ENCODE results near the gene CFAP99.

Gene CFAP99

DNA sequence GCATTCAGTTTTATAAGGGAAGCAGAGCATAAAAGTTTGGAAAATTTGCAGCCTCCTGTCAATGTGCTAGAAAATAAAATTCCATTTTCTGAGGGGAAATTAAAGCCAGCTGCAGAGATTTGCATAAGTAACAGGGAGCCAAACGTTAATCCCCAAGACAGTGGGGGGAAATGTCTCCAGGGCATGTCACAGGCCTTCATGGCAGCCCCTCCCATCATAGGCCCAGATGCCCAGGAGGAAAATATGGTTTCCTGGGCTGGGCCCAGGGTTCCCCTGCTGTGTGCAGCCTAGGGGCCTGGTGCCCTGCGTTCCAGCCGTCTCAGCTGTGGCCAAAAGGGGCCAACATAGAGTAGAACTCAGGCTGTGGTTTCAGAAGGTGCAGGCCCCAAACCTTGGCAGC lies 59.5 kb downstream of the CFAP99 start:
- no peak for DNase-seq

DNA sequence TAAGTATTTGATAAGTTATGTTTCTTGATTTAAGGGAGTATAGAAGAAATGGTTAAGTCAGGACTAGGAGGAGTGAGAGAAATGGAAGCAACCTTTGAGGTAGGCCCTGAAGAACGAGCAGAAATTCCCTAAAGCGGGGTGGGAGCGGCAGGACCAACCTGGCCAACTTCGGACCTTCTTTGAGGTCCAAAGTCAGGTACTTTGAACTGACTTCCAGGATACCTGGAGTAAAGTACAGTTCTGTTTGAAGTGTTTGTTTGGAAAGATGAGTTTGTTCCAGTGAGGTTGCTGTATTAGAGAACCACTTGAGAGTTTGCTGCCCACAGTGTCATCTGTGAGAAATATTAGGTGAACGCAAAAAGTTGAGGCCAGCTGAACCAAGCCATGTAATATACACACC lies 61.9 kb downstream of the CFAP99 start:
- no peak for DNase-seq

DNA sequence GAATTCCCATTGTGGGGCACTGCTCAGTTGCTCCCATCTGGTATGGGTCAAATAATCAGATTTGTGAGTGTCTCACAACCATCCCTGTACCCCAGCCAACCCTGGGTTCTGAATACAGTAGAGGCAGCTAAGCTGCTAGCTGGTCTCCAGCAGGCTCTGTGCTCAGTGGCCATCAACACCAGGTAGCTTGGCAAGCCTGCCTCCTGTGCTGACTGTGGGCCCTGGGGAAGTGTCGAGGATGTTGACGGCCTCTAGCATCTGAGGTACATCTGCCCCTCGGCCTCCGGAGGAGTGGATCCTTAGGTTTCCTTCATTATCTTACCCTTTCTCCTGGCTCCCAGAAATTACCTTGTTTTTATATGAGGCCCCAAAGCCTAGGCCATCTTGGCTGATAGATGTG lies 63.4 kb downstream of the CFAP99 start:
- no peak for DNase-seq

DNA sequence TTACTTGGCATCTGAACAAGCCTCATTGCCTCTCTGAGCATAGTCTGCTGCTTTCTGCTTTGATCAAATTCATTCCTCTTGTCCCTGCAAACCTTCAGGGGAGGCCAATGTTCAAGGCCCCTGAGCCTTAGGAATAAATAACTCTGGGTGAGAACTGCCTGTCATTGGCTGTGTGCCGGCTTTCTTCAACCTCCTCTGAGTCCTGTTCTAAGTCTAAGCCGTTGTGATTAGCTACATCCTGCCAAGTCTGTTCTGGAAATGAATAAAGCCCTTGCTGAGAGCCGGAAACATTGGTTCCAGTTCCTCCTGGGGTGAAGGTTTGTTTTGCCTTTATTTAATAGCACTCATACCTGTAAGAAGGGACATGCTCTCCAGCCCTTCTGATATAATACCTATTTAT lies 63.9 kb downstream of the CFAP99 start:
- no peak for DNase-seq

DNA sequence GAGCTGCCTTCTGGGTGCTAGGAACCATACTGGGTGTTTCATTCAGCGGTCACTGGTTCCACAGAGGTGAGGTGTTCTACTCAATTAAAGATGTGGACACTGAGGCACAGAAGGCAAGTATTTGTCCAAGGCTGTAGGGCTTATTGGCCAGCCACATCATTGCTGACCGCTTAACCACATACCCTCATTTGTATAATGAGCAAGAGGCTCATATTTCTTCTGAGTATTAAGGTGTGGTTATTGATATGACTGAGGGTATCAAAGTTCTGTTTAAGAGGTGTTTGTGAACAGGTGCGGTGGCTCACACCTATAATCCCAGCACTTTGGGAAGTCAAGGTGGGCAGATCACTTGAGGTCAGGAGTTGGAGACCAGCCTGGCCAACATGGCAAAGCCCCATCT lies 64.5 kb downstream of the CFAP99 start:
- no peak for DNase-seq

DNA sequence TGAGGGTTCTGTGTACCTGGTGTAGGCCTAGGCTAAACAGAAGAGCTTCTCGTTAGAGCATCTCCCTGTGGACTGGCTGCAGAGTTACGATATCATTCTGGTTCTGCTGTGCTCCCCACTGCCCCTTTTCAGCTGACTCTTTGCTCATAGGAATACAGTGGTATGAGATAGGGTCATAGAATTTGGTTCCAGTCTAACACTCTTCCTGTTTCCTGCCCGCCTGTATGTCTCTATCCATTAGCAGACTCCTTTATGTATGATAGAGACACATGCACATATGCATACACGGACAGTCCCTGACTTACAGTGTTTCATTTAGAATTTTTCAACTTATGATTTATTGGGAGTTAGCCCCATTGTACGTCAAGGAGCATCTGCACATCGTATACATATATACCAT lies 65.4 kb downstream of the CFAP99 start:
- no peak for DNase-seq

DNA sequence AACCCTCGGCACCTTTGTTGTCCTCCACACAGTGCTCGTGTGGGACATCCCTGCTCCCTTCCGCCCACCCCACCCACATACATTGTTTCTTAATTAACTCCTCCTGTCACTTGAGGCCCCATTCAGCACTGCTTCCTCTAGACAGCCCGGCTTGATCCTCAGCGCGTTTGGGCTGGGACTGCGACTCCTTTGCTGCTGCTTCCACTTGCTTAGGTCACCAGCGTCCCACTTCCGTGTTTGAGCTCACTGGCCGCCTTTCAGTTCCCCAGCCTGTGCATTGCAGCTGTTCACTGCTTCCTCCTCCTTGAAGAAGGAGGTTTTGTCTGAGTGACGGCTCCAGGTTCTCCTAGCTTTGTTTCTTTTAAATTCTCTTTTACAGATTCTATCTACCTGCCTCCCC lies 66.2 kb downstream of the CFAP99 start:
- DNase-seq, result peak; percentile 38

DNA sequence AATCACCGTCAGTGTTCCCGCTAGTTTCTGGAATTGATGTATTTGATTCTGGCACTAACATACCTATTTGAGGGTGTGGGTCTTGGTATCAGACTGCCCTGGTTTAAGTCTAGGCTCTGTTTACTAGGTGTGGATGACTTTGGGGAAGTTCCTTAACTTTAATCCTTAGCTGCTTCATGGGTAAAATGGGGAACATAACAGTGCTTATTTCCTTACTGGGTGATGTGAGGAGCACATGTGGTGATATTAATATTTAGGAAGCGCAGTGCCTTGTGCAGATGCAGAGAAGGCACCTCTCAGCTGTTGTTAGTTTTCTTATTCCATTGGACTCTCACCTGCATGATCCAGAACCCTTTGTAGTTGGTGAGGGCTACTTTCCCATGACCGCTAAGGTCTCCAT lies 67.2 kb downstream of the CFAP99 start:
- DNase-seq, result no peak

DNA sequence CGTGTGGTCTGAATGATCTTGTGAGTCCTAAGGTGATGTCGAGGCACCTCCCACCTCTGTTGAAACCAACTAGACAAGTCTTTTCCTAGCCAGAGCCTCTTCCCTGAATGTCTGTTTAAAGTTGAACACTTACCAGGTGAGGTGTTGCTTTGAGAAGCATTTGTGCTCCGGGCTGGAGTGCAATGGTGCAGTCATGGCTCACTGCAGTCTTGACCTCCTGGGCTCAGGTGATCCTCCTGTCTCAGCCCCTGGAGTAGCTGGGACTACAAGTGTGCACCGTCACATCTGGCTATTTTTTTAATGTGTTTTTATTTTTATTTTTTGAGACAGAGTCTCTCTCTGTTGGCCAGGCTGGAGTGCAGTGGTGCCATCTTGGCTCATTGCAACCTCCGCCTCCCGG lies 68.2 kb downstream of the CFAP99 start:
- no peak for DNase-seq

DNA sequence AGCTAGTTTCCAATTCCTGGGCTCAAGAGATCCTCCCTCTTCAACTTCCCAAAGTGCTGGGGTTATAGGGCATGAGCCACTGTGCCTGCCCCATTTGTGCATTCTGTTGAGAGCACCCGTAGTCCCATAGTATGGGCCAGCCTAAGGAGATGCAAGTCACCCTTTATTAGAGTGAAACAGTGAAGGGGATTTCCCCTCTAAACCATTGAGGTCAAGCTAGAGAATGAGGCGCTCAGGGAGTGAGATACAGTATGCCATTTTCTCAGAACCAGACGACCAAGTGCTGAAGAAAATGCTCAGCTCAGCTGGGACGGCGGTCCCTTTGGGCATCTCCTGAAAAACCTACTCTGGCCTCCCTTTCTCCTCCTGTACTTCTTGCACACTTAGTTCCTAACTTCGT lies 68.9 kb downstream of the CFAP99 start:
- DNase-seq, result no peak

DNA sequence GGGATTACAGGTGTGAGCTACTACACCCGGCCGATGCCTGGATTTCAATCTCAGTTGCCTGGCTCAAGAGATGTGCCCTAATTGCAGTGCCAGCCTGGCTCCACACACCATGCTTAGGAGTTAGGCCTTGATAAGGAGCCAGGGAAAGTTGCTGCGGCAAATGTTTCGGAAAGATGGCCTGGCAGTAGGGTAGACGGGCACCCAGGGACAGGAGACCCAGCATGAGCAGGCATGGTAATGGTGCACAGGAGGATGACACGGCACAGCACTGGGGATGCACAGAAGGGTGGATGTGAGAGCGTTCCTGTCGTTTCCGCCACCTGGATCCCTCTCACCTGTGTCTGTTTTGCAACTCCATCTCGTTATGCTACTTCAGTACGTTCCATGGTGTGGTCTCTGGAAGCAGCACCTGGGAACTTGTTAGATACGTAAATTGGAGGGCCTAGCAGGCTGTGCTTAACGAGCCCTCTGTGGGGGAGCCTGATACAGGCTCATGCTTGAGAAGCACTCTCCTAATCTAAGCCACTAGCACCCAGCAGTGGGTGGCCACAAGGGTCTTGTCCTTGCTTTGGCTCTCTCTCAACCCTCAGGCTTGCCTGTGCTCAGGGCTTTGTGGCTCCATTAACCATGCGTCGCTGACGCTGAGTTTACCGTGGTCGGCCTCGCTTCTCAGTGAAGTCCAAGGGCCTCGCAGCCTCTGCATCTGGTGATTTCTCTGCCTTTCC lies 70.5 kb downstream of the CFAP99 start:
- no peak for DNase-seq

DNA sequence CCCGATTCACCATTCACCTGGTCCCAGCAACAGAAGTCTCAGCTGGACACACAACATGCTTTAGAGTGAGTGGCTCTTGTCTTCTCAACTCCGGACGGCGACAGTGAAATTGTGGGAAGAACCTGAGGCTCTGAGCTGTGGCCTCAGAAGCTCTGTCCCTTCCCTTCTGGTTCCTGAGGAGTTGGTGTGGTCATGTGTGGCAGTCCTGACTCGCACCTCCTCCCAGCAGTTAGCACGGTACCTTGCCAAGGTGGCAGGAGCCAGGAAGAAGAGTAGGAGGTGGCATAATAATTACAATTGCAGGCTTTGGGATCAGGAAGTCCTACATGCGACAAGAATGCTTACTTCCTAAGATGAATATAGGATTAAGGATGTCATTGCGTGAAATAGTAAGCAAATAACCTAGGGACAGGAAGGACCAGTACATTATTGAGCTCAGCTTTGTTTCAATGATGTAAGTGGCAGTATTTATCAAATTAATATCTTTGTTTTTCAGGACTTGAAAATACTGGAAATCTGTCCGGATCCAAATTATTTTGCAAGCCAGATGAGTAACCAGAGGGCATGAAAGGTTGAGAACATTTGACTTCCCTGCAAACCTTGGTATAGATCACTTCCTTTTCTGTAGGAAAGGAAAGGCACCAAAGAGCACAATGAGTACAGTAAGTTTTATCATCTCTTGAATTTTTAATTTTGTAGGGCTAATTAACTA lies 71.2 kb downstream of the CFAP99 start:
- DNase-seq, result no peak

DNA sequence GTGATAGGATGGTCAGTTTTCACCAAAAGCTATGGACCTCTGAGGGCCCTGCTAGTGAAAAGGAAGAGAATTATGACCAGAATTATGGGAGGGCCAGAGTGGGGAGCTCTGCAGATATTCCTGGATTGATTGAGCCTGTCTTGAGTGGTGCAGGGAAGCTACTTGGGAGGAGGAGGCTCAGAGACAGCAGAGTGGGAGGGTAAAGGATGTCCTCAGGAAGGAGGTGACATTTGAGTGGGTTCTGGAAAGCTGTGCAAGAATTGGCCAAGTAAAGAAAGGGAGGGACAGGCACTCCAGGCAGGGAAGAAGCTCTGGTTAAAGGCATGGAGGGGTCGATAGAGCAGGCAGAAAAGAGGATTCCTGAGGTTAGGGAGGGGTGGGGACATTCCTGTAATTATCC lies 74.2 kb downstream of the CFAP99 start:
- no peak for DNase-seq

DNA sequence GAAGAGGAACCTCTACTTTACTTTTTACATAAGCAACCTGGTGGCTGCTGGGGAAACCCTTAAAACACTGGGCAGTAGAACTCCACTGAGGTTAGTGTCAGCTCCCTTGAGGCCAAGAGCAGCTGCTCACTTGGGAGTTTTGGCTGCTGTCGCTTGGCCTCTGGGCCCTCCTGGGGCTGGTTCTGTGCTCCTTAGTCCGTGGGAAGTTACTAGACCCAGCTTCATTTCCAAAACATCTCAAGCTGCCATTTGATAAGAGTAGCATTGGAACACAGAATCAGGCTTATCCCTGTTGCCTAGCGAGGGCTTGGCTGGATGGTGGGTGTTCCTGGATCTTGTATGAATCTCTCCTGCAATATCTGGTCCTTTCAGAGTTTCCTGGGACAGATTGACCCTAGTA lies 76.2 kb downstream of the CFAP99 start:
- DNase-seq, result no peak

DNA sequence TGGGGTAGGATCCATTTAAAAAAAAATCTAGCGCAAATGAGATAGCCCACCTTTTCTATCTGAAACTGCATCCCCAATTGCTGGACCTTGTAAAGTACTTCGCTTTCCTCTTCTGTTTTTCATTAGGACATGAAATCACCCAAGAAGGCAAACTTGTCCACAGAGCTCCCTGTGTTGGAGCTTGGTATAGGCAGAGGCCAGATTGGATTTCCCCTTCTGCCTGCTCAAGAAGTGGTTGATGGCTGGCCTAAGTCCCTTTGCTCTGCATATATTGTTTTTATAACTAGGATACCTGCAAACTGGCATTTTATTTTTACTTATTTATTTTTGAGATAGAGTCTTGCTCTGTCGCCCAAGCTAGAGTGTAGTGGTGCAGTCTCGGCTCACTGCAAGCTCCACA lies 78.6 kb downstream of the CFAP99 start:
- DNase-seq, result no peak

DNA sequence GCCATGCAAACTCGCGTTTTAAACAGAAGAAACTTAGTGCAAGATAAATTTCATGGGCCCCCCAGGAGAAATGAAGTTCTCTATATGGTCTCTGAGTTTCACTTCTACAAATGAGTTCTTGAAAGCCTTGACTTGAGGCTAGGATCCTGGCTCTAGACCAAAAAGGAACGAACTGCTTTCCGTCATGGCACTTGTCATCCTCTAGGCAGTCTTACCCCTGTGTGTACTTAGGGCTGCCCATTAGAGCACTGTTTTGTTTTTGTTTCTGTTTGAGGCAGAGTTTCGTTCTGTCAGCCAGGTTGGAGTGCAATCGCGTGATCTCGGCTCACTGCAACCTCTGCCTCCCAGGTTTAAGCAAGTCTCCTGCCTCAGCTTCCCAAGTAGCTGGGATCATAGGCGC lies 79.2 kb downstream of the CFAP99 start:
- no peak for DNase-seq

DNA sequence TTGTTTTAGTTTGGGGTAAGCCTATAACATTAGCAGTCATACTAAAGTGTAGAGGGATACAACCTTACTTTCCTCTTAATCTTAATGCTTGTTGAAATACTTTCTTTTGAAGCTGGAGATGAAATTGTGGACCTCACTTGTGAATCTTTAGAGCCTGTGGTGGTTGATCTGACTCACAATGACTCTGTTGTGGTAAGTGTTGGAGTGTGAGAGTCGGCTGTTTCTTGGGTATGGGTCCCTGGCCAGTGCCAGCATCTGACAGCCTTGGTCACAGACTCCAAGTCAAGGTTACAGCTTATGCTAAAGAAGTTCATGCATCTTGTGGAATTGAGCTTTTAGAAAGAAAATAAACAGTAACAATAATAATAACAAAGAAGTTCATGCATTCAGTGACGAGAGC lies 81.8 kb downstream of the CFAP99 start:
- no peak for DNase-seq

DNA sequence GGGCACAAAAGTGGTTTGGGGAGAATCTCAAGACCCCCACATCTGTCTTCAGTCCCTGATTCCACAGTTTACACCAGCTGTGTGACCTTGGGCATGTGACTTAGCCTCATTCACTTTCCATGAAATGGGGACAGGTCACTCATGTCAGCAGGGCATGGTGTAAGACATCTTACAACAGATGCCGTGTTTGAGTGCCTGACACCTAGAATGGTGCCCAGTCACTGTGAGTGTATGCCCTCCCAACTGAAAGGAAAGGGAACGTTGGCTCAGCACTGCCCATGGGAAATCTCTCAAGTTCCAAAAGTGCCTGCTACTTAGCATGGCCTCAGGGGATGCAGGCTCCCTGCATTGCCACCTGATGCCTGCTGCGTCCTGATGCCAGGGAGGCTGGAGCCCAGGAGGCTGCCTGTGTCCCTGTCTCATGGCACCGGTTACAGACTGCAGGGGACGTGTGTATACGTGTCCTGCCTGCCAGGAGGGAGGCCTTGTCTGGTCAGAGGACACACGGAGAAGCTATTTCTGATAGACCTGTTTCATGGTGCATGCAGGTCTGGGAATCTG lies 82.4 kb downstream of the CFAP99 start:
- no peak for DNase-seq

DNA sequence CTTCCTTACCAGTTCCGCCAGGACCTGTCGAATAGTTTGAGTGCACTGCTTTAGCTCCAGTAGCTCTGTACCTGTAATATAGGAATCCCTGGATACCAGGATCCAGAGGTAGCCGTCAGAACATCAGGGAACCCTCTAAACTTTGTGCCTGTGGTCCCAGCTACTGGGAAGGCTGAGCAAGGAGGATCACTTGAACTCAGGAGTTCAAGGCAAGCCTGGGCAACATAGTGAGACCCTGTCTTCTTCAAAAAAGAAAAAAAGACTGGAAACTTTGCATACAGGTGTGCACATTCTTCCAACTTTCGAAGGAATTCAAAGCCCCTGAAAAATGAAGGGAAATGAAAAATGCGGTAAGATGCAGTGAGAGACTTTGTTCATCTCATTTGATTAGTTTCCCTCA lies 85.1 kb downstream of the CFAP99 start:
- DNase-seq, result no peak

DNA sequence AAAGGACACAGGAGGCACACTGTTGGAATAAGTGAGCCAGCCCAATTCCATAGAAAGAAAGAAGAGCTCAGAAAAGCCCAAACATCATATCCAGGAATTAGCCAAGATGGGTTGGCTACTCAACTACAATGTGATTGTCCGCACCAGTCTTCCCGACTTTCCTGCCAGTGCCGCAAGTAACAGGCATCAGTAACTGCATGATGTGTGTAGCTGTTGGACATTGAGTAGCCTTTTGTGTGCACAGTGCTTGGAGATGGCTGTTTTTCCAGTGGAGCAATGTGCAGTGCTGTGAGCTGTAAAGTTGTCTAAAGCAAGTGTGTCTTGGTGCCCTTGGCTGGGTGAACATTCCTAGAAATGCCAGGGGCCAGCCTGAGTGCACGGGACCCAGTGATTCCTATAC lies 88.5 kb downstream of the CFAP99 start:
- DNase-seq, result no peak

DNA sequence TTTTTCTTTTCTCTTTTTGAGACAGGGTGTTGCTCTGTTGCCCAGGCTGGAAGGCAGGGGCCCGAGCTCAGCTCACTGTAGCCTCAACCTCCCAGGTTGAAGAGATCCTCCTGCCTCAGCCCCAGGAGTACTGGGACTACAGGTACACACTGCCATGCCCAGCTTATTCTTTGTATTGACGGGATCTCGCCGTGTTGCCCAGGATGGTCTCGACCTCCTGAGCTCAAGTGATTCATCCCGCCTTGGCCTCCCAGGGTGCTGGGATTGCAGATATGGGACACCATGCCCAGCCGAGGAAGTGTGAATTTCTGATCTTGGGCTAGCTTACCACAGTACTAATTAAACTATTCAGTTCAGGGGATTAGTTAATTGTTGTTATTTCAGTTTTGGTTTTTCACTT lies 89.1 kb downstream of the CFAP99 start:
- DNase-seq, result no peak

DNA sequence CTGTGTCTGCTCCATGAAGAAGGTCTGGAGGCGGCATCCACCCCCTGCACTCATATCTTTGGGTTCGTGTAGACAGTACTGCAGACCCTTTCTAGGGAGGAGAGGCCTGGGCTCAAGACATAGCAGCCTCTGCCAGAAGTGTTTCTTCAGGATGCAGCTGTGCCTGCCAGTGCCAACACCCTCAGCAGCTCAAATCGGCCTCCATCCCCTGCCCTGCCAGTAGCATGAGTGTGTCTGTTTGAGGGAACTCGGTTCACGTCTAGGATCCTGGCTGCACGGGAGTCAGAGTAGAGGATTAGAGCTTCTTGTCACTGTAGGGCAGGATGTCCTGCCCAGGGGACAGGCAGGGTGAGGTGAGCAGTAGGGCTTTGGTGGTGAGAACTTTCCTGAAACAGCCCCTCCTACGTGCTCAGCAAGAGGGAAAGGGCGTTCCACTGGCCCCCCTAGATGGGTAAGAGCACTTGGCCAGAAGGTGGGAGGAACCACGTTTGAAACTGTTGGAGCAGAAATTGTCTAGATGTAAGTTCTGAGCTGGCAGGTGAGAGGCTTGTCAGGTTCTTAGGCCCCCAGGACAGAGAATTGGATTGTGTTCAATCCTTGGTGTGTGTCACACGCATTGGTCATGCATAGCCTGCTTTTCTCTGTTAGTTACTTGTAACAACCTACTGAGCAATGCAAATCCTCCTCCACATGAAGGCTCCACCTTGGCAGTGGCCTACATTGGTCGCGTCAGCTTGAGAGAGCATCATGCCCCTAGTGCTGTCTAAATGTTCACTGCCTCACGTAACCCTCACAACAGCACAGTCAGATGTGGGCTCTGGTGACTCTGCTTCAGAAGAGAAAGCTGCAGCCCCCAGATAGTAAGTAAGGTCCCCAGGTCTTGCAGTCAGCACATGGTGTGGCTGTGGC lies 91.8 kb downstream of the CFAP99 start:
- DNase-seq, result no peak

DNA sequence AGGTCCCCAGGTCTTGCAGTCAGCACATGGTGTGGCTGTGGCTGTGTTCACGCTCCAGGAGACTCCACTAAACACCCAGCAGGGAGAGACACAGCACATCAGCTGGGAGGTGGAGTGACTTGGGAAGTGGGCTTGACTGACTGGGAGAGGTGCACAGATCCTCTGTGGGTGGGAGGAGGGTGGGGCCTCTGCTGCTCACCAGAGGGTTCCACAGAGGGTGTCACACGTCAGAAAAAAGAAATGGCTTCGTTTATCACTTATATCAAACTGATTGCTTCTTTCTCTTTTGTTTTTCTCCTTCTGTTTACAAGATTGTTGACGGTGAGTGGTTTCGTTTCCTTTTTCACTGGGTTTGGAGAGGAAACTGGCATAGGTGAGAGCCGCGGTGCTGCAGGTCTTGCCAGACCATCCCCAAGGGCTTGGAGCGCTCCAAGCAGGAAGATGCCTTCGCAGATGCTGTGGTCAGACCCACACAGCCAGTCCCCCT lies 92.9 kb downstream of the CFAP99 start:
- no peak for DNase-seq

Measured in stimulated activated CD4-positive, alpha-beta T cell treated with anti-CD3 and anti-CD28 coated beads, Interleukin-12 subunit alpha, Interleukin-12 subunit beta, amount 100 ng/mL, for 4 hours (primary cell).